Skeletal muscle tissue (tissue), 4 donors: ENCODE measurements around the gene GDF11. TPM values are rescaled to one million over a fixed set of nuclear protein-coding genes. Genes with fewer than 3 reads are reported as not detected.

ENCODE experiments used
- H3K27ac ChIP-seq: one replicate; pipeline ENCODE4 v1.7.0; 2013; ENCODE audit warnings: mild to moderate bottlenecking, low read depth, low read length, inconsistent platforms
- H3K27me3 ChIP-seq, 3 donors: one replicate each; pipeline ENCODE4 v1.7.0; 2013; ENCODE audit warnings: low read length in 3 of 3; ENCODE audit not compliant: control insufficient read depth in 3 of 3, insufficient read depth in 3 of 3
- H3K36me3 ChIP-seq, 3 donors: one replicate each; pipeline ENCODE4 v1.7.0; 2013; ENCODE audit warnings: low read length in 3 of 3; ENCODE audit not compliant: control insufficient read depth in 3 of 3, insufficient read depth in 3 of 3
- H3K4me1 ChIP-seq, 3 donors: one replicate each; pipeline ENCODE4 v1.7.0; 2013; ENCODE audit warnings: low read length in 3 of 3, mild to moderate bottlenecking in 3 of 3; ENCODE audit not compliant: control insufficient read depth in 3 of 3, insufficient read depth in 3 of 3
- H3K4me3 ChIP-seq, 3 donors: one replicate each; pipeline ENCODE4 v1.7.0; 2013; ENCODE audit warnings: low read length in 3 of 3
- H3K9ac ChIP-seq, 3 donors: one replicate each; pipeline ENCODE4 v1.7.0; 2013; ENCODE audit warnings: low read length in 3 of 3, mild to moderate bottlenecking in 3 of 3, moderate library complexity in 2 of 3, low read depth in 1 of 3
- H3K9me3 ChIP-seq, 3 donors: one replicate each; pipeline ENCODE4 v1.7.0; 2013; ENCODE audit warnings: low read length in 3 of 3; ENCODE audit not compliant: control insufficient read depth in 3 of 3
- total RNA-seq: library from RNA; depleted of rRNA; stranded (reverse); fragments of >200 nt; gene quantifications from one replicate; pipeline ENCODE4 v1.2.3, GENCODE V29; 2014
- donor health status: Osteomylitis.

Gene GDF11
- total RNA-seq, 1 donor from 2014 or later: 3.1 TPM

DNA sequence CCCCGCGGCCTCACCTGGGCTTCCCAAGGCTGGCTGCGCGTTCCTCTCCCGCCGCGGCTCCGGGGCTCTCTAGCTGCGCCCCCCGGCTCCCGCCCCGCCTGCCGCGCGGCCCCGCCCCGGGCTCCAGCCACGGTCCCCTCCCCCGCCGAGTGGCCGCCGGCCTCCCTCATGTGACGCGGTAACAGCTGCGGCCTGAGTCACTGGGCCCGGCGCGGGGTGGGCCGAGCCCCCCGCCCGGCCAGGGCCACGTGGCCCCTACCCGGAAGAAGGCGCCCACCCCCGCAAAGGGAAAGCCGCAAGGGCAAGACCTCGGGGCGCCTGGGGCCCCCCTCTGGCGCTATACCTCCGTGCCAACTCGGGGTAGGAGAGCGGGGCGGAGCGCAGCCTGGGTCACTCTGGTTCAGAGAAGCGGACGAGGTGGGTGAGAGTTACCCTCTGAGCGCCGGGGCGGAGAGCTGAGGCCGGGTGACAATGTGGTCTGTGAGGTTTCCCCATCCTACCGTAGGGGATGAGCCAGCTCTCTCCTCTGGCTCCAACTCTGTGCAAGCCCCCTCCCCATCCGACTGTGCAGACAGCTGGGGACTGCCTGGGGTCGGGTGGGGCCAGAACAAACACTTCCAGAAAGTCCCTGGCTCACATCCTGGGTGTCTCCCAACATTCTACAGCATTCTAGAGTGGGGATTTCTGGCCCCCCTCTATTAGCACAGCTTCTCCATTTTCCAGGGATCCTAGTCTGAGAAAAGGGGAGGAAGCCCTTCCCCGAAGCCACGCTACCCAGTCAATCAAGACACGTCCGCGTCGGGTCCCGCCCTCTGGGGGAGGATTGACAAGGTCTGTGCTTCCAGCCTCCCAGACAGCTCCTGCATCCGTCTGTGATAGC is 13.7 kb upstream of the GDF11 start, which contains the start of gene CD63:
TSS of gene CD63 (minus strand) at position 71 of the 880 bp plus-strand sequence. CDS start 668 bp downstream, outside the sequence.
- Histone ChIP-seq H3K4me3 (peak within 1 kb of the TSS; percentile 93 to 94 (median 93)), H3K27me3 (no peaks in the 10 kb centered on the region), H3K4me1 (peaks cover 48 to 52% (median 49%) of the 10 kb centered on the region in 3 donors), H3K9me3 (no peaks in the 10 kb centered on the region), H3K36me3 (peaks cover 28 to 33% (median 33%) of the 10 kb centered on the region in 3 donors), H3K27ac (peak within 1 kb of the TSS; percentile 100), H3K9ac (peak within 1 kb of the TSS; percentile 99 to 100 (median 100))

- H3K27me3 ChIP-seq: no peaks in the 10 kb centered on the region
- H3K4me3 ChIP-seq: peak overlapping the region; percentile 93 to 94 (median 93)
- H3K27ac ChIP-seq: peak overlapping the region; percentile 100
- no peaks in the 10 kb centered on the region for H3K9me3 ChIP-seq
- peak overlapping the region; percentile 99 to 100 (median 100) for H3K9ac ChIP-seq
- H3K4me1 ChIP-seq: peaks cover 39 to 42% (median 39%) of the 10 kb centered on the region in 3 donors
- H3K36me3 ChIP-seq: peaks cover 18 to 24% (median 23%) of the 10 kb centered on the region in 3 donors
These were observed 12.8 kb upstream of the GDF11 start for GRCh38 chr12:55729819-55730818.

GRCh38 chr12:55732288-55732687 is 10.6 kb upstream of the GDF11 start:
- Histone ChIP-seq H3K9ac (peak overlapping the region in 2 of 3 donors; percentile 33 to 54), H3K4me1 (peaks cover 25 to 29% (median 25%) of the 10 kb centered on the region in 3 donors), H3K4me3 (no peak overlapping the region), H3K9me3 (no peaks in the 10 kb centered on the region), H3K27me3 (no peaks in the 10 kb centered on the region), H3K36me3 (peaks cover 2 to 3% (median 3%) of the 10 kb centered on the region in 3 donors), H3K27ac (no peak overlapping the region)

DNA sequence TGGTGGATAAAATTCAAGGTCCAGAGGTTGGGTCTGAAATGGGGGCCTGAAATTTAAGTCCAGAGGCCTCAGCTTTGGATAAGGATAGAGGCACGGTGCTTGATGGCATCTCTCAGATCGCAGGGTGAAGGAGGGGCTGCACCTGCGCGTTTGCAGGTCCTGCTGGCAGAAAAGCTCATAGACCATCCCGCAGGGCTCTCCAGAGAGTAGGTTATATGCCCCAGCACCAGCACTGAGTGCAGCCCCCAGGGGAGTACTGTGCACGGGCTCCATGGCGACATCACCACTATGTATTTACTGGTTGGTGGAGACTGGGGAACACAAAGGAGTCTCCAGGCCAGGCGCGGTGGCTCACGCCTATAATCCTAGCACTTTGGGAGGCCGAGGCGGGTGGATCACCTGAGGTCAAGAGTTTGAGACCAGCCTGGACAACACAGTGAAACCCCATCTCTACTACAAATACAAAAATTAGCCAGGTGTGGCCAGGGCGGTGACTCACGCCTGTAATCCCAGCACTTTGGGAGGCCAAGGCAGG is 9.8 kb upstream of the GDF11 start:
- Histone ChIP-seq H3K4me1 (peaks cover 24 to 29% (median 26%) of the 10 kb centered on the region in 3 donors), H3K4me3 (no peak overlapping the region), H3K27ac (no peak overlapping the region), H3K9ac (no peak overlapping the region), H3K9me3 (no peaks in the 10 kb centered on the region), H3K27me3 (no peaks in the 10 kb centered on the region), H3K36me3 (peaks cover 0 to 2% (median 2%) of the 10 kb centered on the region in 3 donors)

DNA sequence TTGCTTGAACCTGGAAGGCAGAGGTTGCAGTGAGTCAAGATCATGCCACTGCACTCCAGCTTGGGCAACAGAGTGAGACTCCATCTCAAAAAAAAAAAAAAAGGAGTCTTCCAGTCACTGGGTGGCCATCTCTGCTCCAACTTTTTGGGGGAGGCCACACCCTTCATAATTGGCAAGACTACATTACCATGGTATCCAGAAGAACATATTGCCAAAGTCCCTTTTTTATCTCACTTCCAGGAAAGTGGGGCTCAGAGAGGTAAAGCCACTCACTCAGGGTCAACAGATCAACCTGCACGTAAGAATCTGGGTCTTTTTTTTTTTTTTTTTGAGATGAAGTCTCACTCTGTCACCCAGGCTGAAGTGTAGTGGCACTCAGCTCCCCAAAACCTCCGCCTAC is 9.1 kb upstream of the GDF11 start:
- Histone ChIP-seq H3K4me3 (no peak overlapping the region), H3K27me3 (no peaks in the 10 kb centered on the region), H3K27ac (no peak overlapping the region), H3K9me3 (no peaks in the 10 kb centered on the region), H3K9ac (no peak overlapping the region), H3K36me3 (peaks cover 0 to 2% (median 2%) of the 10 kb centered on the region in 3 donors), H3K4me1 (peaks cover 29 to 33% (median 30%) of the 10 kb centered on the region in 3 donors)

DNA sequence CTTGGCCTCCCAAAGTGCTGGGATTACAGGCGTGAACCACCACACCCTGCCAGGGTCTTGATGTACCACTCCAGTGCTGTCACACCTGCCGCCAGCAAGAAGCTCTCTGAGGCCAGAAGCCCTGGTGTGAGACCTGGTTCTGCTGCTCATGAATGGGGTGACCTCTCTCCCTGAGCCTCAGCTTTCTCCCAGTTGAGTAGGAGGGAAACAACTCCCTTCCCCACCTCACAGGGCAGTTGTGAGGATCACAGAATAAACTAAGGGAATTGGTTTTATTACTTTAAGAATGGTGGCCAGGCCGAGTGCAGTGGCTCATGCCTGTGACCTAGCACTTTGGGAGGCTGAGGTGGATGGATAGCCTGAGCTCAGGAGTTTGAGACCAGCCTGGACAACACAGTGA is 8.3 kb upstream of the GDF11 start:
- Histone ChIP-seq H3K4me3 (no peak overlapping the region), H3K27ac (no peak overlapping the region), H3K4me1 (peaks cover 27 to 29% (median 27%) of the 10 kb centered on the region in 3 donors), H3K9me3 (no peaks in the 10 kb centered on the region), H3K36me3 (peaks cover 0 to 2% (median 0%) of the 10 kb centered on the region in 3 donors), H3K9ac (no peak overlapping the region), H3K27me3 (no peaks in the 10 kb centered on the region)

DNA sequence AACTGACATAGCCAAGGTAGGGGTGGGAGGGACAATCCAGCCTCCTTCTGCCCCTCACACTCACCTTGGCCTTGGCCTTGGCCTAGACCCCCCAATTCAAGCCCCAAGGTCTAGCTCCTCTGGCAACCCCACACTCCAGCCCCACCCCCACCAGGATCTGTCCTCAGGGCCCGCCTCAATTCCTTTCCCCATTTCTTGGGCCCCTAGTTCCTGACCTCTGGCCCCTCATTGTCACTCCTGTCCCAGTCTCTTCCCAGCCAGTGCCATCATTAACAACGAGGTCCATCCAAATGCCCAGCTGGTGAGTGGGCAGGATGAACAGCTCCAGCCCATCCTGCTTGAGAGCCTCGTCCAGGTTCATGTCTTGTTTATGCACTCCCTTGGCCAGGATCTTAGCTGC is 6.8 kb upstream of the GDF11 start:
- no peaks in the 10 kb centered on the region for H3K9me3 ChIP-seq
- peaks cover 17% of the 10 kb centered on the region in 3 donors for H3K4me1 ChIP-seq
- H3K9ac ChIP-seq: no peak overlapping the region
- no peak overlapping the region for H3K4me3 ChIP-seq
- H3K27ac ChIP-seq: no peak overlapping the region
- H3K36me3 ChIP-seq: peaks cover 0 to 2% (median 0%) of the 10 kb centered on the region in 3 donors
- no peaks in the 10 kb centered on the region for H3K27me3 ChIP-seq

DNA sequence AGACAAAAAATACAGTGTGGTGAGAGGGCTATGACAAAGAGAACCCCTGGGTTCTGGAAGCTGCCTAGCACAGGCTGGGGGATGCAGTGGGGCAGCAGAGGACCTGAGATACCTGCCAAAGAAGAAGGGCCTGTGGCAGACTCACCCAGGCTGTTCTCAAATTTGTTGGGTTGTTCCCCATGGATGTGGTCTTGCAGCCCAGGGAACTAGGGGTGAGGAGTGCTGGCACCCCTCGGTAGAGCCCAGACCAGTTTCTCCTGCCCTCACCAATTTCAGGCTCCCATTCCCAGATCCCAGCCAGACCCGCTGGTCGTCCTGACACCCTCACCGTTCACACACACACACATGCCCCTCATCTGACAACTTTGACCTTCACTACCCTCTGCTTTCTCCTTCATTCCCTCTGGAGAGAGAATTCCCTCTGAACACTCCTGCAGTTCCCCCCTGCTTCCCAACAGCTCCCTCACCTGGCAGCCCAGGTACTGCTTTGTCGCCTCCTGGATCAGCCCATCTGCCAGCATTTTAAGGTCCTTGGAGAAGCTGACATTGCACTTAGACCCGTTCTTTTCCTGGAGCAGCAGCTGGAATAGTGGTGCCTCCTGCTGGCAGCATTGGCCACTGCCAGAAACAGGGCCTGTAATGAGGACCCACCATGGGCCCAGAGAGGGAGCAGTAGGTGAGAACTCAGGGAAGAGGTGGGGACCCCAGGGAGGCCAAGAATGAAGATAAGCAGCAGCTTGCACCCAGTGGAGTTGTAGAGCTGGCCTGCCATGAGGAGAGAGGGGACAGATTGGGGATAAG is 5.9 kb upstream of the GDF11 start:
- H3K9me3 ChIP-seq: no peaks in the 10 kb centered on the region
- no peaks in the 10 kb centered on the region for H3K27me3 ChIP-seq
- no peak overlapping the region for H3K27ac ChIP-seq
- H3K36me3 ChIP-seq: peaks cover 0 to 2% (median 0%) of the 10 kb centered on the region in 3 donors
- H3K9ac ChIP-seq: peak overlapping the region in 2 of 3 donors; percentile 38 to 58
- H3K4me1 ChIP-seq: peaks cover 17% of the 10 kb centered on the region in 3 donors
- H3K4me3 ChIP-seq: no peak overlapping the region
